BLaER1 (cell line): ENCODE measurements around the gene UNC5A.

Experiments
- H3K27ac ChIP-seq: shearing (Covaris generic); formaldehyde crosslinking; 2 replicates; pipeline ENCODE4 v1.8.1; 2022
- H3K27me3 ChIP-seq: shearing (Covaris generic); formaldehyde crosslinking; 2 replicates; pipeline ENCODE4 v1.8.1; 2022
- H3K36me3 ChIP-seq: shearing (Covaris generic); formaldehyde crosslinking; 2 replicates; pipeline ENCODE4 v1.8.1; 2022
- H3K4me1 ChIP-seq: shearing (Covaris generic); formaldehyde crosslinking; 2 replicates; pipeline ENCODE4 v1.8.1; 2022
- H3K4me2 ChIP-seq: shearing (Covaris generic); formaldehyde crosslinking; 2 replicates; pipeline ENCODE4 v1.8.1; 2022
- H3K4me3 ChIP-seq: shearing (Covaris generic); formaldehyde crosslinking; 2 replicates; pipeline ENCODE4 v1.8.1; 2022
- H3K9ac ChIP-seq: shearing (Covaris generic); formaldehyde crosslinking; 2 replicates; pipeline ENCODE4 v1.8.1; 2022
- H3K9me3 ChIP-seq: shearing (Covaris generic); formaldehyde crosslinking; 2 replicates; pipeline ENCODE4 v1.8.1; 2022
- H4K20me1 ChIP-seq: shearing (Covaris generic); formaldehyde crosslinking; 2 replicates; pipeline ENCODE4 v1.8.1; 2022
- Cebpa-rat ChIP-seq: shearing (Covaris generic); IDR thresholded peaks from 2 replicates; pipeline ENCODE4 v1.8.1; 2022

UNC5A gene

GRCh38 chr5:176888865-176889165, 78.5 kb downstream of the UNC5A start:
- H3K4me2 ChIP-seq, result no peak overlapping the region
- peaks cover 10% of the 10 kb centered on the region; the same call in 1 of the 2 replicates for H4K20me1 ChIP-seq
- no peak overlapping the region for H3K27ac ChIP-seq
- peaks cover 4% of the 10 kb centered on the region; the same call in 1 of the 2 replicates for H3K27me3 ChIP-seq
- H3K9ac ChIP-seq, result no peak overlapping the region
- no peak for TF ChIP-seq Cebpa-rat
- no peaks in the 10 kb centered on the region for H3K36me3 ChIP-seq
- no peaks in the 10 kb centered on the region for H3K9me3 ChIP-seq
- H3K4me1 ChIP-seq, result no peaks in the 10 kb centered on the region
- H3K4me3 ChIP-seq, result no peak overlapping the region

- H3K27me3 ChIP-seq, result peaks cover 4% of the 10 kb centered on the region; the same call in 1 of the 2 replicates
- H3K9me3 ChIP-seq, result no peaks in the 10 kb centered on the region
- H3K36me3 ChIP-seq, result no peaks in the 10 kb centered on the region
- no peaks in the 10 kb centered on the region for H3K4me1 ChIP-seq
- H3K4me2 ChIP-seq, result no peak overlapping the region
- H4K20me1 ChIP-seq, result peaks cover 5% of the 10 kb centered on the region; the same call in 1 of the 2 replicates
- H3K27ac ChIP-seq, result no peak overlapping the region
- no peak overlapping the region for H3K9ac ChIP-seq
- no peak overlapping the region for H3K4me3 ChIP-seq
- TF ChIP-seq Cebpa-rat, result no peak
Observed at GRCh38 chr5:176889321-176890280, 79.2 kb downstream of the UNC5A start.

DNA sequence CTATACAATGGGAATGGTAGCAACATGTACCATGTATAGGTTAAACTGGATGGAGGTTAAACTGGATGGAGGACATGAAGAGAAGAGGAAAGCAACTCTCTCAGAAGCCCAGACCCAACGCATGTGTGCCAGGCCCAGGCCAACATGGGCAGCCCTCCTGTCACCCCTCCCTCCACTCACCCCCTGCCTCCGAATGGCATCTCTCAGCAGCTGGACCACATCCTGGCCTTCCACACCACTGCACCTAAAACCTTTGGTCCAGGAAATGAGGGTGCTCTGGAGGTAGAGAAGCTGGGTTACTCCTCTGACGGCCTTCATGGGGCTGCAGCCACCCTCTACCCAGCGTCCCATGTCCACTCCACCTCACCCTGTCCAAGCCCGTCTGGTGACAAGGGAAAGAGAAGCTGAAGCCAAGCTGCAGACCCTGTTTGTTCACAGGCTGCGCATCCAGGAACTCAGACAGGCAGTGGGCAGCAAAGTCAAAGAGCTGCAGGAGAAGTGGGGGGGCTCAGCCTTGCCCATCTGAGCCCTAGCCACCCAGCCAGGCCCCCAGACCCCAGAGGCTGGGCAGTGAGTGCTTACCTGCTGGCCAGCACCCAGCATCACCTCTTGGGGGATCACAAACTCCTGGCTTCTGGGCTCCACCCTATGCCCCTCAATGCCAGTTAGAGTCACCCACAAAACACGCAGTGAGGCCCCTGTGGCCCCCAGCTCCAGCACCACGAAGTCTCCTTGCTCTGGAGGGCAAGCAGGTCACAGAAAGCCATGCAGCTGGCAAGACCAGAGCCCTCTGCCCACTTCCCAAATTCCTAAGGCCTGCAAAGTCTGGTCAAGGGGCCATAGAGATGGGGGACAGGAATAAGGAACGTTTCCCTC, 80.3 kb downstream of the UNC5A start:
- H3K4me3 ChIP-seq, result no peak overlapping the region
- no peak overlapping the region for H3K4me2 ChIP-seq
- no peaks in the 10 kb centered on the region for H3K36me3 ChIP-seq
- no peaks in the 10 kb centered on the region for H3K9me3 ChIP-seq
- H3K27me3 ChIP-seq, result peaks cover 4% of the 10 kb centered on the region; the same call in 1 of the 2 replicates
- H4K20me1 ChIP-seq, result peaks cover 5% of the 10 kb centered on the region; the same call in 1 of the 2 replicates
- H3K27ac ChIP-seq, result no peak overlapping the region
- H3K9ac ChIP-seq, result no peak overlapping the region
- H3K4me1 ChIP-seq, result no peaks in the 10 kb centered on the region
- no peak for TF ChIP-seq Cebpa-rat

GRCh38 chr5:176891331-176891958, 81.1 kb downstream of the UNC5A start:
- no peak overlapping the region for H3K27ac ChIP-seq
- no peak overlapping the region for H3K4me2 ChIP-seq
- H3K4me3 ChIP-seq, result no peak overlapping the region
- no peak overlapping the region for H3K9ac ChIP-seq
- H3K27me3 ChIP-seq, result peaks cover 4% of the 10 kb centered on the region; the same call in 1 of the 2 replicates
- H3K9me3 ChIP-seq, result no peaks in the 10 kb centered on the region
- no peak for TF ChIP-seq Cebpa-rat
- H3K4me1 ChIP-seq, result peaks cover 4% of the 10 kb centered on the region; the same call in 1 of the 2 replicates
- peaks cover 5% of the 10 kb centered on the region; the same call in 1 of the 2 replicates for H4K20me1 ChIP-seq
- H3K36me3 ChIP-seq, result no peaks in the 10 kb centered on the region

- H3K4me1 ChIP-seq, result peaks cover 7% of the 10 kb centered on the region; the same call in 1 of the 2 replicates
- no peak overlapping the region for H3K27ac ChIP-seq
- no peak overlapping the region for H3K9ac ChIP-seq
- TF ChIP-seq Cebpa-rat, result no peak
- peaks cover 4% of the 10 kb centered on the region; the same call in 1 of the 2 replicates for H3K27me3 ChIP-seq
- H3K36me3 ChIP-seq, result no peaks in the 10 kb centered on the region
- no peak overlapping the region for H3K4me2 ChIP-seq
- H4K20me1 ChIP-seq, result no peaks in the 10 kb centered on the region; the same call in 1 of the 2 replicates
- no peaks in the 10 kb centered on the region for H3K9me3 ChIP-seq
- no peak overlapping the region for H3K4me3 ChIP-seq
Observed at GRCh38 chr5:176892663-176893062, 82.3 kb downstream of the UNC5A start.

GRCh38 chr5:176894298-176894697, 83.9 kb downstream of the UNC5A start:
- H4K20me1 ChIP-seq, result peaks cover under 1% of the 10 kb centered on the region; the same call in 1 of the 2 replicates
- H3K4me3 ChIP-seq, result no peak overlapping the region
- no peaks in the 10 kb centered on the region for H3K36me3 ChIP-seq
- no peak for TF ChIP-seq Cebpa-rat
- H3K9me3 ChIP-seq, result no peaks in the 10 kb centered on the region
- H3K27ac ChIP-seq, result no peak overlapping the region
- no peak overlapping the region for H3K9ac ChIP-seq
- no peak overlapping the region for H3K4me2 ChIP-seq
- peaks cover 4% of the 10 kb centered on the region; the same call in 1 of the 2 replicates for H3K27me3 ChIP-seq
- H3K4me1 ChIP-seq, result peaks cover 10% of the 10 kb centered on the region

GRCh38 chr5:176895831-176896230, 85.5 kb downstream of the UNC5A start:
- Histone ChIP-seq H3K27me3 (peaks cover 4% of the 10 kb centered on the region; the same call in 1 of the 2 replicates), H4K20me1 (peaks cover 16% of the 10 kb centered on the region; the same call in 1 of the 2 replicates), H3K9me3 (no peaks in the 10 kb centered on the region), H3K36me3 (0 out of 2 replicates have a peak, but pooled peaks cover under 1% of the 10 kb centered on the region), H3K4me1 (peaks cover 21% of the 10 kb centered on the region), H3K4me3 (no peak overlapping the region), H3K4me2 (no peak overlapping the region), H3K27ac (no peak overlapping the region), H3K9ac (no peak overlapping the region)
- TF ChIP-seq Cebpa-rat, result no peak

- no peak for TF ChIP-seq Cebpa-rat
- peaks cover 21% of the 10 kb centered on the region for H3K4me1 ChIP-seq
- H3K4me3 ChIP-seq, result no peak overlapping the region
- peaks cover 28% of the 10 kb centered on the region; the same call in 1 of the 2 replicates for H4K20me1 ChIP-seq
- H3K9me3 ChIP-seq, result no peaks in the 10 kb centered on the region
- H3K27ac ChIP-seq, result no peak overlapping the region
- no peak overlapping the region for H3K4me2 ChIP-seq
- H3K27me3 ChIP-seq, result peaks cover under 1% of the 10 kb centered on the region; the same call in 1 of the 2 replicates
- H3K36me3 ChIP-seq, result peaks cover 14% of the 10 kb centered on the region
- H3K9ac ChIP-seq, result no peak overlapping the region
Observed at GRCh38 chr5:176897263-176897662, 86.9 kb downstream of the UNC5A start.

DNA sequence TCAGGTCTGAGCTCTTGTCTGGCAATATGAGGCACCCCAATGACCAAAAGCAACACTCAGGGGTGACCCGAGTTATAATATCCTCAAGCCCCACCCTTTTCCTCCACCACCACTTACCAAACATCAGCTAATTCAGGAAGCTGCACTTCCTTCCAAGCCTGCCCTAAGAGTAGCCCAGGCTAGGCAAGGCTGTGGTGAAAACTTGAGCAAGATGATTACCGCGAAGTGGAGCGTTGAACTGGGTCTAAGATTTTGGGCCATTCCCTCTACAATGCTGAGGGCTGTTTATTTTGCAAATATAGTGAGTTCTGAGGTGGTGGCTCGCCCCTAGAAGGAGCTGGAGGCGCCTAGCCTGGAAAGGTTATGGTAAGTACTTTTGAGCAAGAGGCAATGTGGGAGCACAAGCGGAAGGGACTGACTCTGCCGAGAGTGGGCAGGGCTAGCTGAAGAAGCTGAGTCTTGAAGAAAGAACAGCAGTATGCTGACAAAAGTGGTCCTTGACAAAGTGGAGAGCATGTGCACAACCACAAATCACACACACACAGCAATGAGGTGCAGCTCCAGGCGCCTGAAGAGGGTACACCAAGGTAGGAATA, 89.0 kb downstream of the UNC5A start, which contains the start of gene HK3:
Gene HK3 (minus strand): TSS at position 51 of the 596 bp plus-strand sequence. CDS start 3,187 bp downstream, outside the sequence.
- Histone ChIP-seq H3K4me3 (no peak within 1 kb of the TSS), H3K4me2 (peak within 1 kb of the TSS; percentile 43), H3K4me1 (peaks cover 21% of the 10 kb centered on the region), H3K36me3 (peaks cover 36% of the 10 kb centered on the region), H3K9me3 (no peaks in the 10 kb centered on the region), H4K20me1 (peaks cover 46% of the 10 kb centered on the region; the same call in 1 of the 2 replicates), H3K9ac (no peak within 1 kb of the TSS), H3K27me3 (no peaks in the 10 kb centered on the region), H3K27ac (no peak within 1 kb of the TSS)
- no peak for TF ChIP-seq Cebpa-rat
